Measurements from ENCODE around the gene VPS33B. TPM values are rescaled to one million over a fixed set of nuclear protein-coding genes. Genes with fewer than 3 reads are reported as not detected.

VPS33B gene
- total and polyA plus RNA-seq, 2 experiments from 2014 or later: 5.2 to 17.2 TPM

DNA sequence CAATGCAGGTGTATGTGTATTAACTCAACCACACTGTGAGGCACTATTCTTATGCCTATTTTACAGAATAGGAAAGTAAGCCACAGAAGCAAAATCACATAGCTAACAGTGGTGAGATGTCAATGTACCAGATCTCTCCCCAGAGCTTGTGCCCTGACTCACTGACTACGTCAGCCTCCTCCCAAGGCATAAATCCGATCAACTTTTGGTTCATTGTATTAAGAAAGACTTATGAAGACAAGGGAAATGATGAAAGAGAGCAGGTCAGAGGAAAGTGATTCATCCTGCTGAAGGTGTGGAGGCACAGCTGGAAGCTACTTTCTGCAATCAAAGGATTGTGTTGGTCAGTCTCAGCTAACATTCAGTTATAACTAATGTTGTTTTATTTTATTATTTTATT, 44.6 kb upstream of the VPS33B start:
- no peak overlapping the region for H3K27ac ChIP-seq

DNA sequence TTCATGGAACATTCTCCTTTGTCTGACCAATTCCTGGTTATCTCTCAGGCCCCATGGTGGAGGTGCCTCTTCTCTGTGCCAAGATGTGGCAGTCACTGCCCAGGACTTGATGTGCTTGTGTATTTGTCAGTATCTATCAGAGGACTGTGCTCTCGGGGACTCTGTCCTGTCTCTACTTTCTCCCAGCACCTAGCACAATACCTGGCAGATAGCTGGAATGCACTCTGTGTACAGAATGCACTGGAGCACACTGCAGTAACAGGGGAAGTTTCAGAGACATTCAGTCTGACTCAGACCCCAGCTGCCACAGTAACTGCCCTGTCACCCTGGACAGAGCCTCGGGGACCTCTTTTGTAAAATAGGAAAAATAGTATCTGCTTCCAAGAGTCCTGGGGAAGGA, 43.1 kb upstream of the VPS33B start:
- TF ChIP-seq, protein P1, sequence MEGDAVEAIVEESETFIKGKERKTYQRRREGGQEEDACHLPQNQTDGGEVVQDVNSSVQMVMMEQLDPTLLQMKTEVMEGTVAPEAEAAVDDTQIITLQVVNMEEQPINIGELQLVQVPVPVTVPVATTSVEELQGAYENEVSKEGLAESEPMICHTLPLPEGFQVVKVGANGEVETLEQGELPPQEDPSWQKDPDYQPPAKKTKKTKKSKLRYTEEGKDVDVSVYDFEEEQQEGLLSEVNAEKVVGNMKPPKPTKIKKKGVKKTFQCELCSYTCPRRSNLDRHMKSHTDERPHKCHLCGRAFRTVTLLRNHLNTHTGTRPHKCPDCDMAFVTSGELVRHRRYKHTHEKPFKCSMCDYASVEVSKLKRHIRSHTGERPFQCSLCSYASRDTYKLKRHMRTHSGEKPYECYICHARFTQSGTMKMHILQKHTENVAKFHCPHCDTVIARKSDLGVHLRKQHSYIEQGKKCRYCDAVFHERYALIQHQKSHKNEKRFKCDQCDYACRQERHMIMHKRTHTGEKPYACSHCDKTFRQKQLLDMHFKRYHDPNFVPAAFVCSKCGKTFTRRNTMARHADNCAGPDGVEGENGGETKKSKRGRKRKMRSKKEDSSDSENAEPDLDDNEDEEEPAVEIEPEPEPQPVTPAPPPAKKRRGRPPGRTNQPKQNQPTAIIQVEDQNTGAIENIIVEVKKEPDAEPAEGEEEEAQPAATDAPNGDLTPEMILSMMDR (IDR thresholded peaks at IDR 0.05; ENCODE audit: low read depth, low read length): no peak
- H3K27me3 ChIP-seq: no peaks in the 10 kb centered on the region
- H3K27ac ChIP-seq: no peak overlapping the region
- H3K4me3 ChIP-seq: no peak overlapping the region
- no peaks in the 10 kb centered on the region for H3K36me3 ChIP-seq
- H3K9me3 ChIP-seq (ENCODE audit: low read depth): no peaks in the 10 kb centered on the region
- H3K4me1 ChIP-seq (ENCODE audit: low read depth): no peaks in the 10 kb centered on the region
- peak in 1 of 2 donors; percentile 12 for DNase-seq (ENCODE audit: low read depth in 1 of 2, low spot score in 1 of 2)

More for the DNA sequence above, 44.6 kb upstream of the VPS33B start:
- Histone ChIP-seq H3K4me1 (ENCODE audit: low read depth) (no peaks in the 10 kb centered on the region), H3K9me3 (ENCODE audit: low read depth) (no peaks in the 10 kb centered on the region), H3K36me3 (no peaks in the 10 kb centered on the region), H3K27me3 (no peaks in the 10 kb centered on the region), H3K4me3 (no peak overlapping the region)
- TF ChIP-seq, protein P1 (IDR thresholded peaks at IDR 0.05; ENCODE audit: low read depth, low read length): no peak
- no peak for DNase-seq (ENCODE audit: low read depth in 1 of 2, low spot score in 1 of 2)

DNA sequence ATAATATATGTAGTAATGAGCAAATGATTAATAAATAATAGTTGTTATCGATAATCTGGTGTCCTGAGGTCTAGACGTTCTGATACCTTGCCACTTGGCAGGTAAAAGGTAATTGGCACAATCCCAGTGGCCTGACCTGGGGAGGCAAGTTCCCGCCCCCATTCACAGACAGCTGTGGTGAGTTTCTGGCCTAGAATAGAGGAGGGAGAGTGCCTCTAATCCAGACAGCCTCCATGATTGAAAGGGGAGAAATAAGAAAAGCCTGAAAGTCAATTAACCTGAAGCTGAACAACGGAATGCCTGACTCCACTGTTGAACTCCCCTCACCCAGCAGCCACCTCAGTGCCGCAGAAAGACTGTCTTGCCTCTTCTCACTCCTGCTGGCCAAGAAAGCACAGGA, 39.6 kb upstream of the VPS33B start:
- Histone ChIP-seq H3K27me3 (peaks cover 17% of the 10 kb centered on the region), H3K4me1 (ENCODE audit: low read depth) (no peaks in the 10 kb centered on the region), H3K4me3 (no peak overlapping the region), H3K36me3 (no peaks in the 10 kb centered on the region), H3K9me3 (ENCODE audit: low read depth) (no peaks in the 10 kb centered on the region), H3K27ac (no peak overlapping the region)
- no peak for DNase-seq (ENCODE audit: low read depth in 1 of 2, low spot score in 1 of 2)
- TF ChIP-seq, protein P1 (IDR thresholded peaks at IDR 0.05; ENCODE audit: low read depth, low read length): no peak

DNA sequence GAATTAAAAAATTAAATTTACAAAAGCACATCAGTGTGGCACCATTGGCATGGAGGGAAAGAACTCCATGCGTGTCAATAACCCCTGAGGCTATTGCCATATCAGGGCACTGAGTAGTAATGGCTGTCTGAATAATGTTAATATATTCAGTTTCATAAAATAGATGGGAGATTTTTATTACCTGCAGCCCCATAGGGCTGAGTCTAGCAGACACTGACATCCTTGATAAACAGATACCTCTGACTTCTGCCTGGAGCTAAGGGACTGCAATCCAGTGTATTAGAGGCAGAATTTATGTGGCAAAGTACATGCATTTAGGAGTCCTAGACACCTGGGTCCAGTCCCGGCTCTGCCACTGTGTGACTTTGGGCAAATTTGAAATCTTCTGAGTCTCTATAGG, 38.8 kb upstream of the VPS33B start:
- Histone ChIP-seq H3K9me3 (ENCODE audit: low read depth) (no peaks in the 10 kb centered on the region), H3K27me3 (peaks cover 22% of the 10 kb centered on the region), H3K4me1 (ENCODE audit: low read depth) (no peaks in the 10 kb centered on the region), H3K36me3 (no peaks in the 10 kb centered on the region), H3K4me3 (no peak overlapping the region), H3K27ac (no peak overlapping the region)
- TF ChIP-seq, protein P1 (IDR thresholded peaks at IDR 0.05; ENCODE audit: low read depth, low read length): no peak
- no peak for DNase-seq (ENCODE audit: low read depth in 1 of 2, low spot score in 1 of 2)

DNA sequence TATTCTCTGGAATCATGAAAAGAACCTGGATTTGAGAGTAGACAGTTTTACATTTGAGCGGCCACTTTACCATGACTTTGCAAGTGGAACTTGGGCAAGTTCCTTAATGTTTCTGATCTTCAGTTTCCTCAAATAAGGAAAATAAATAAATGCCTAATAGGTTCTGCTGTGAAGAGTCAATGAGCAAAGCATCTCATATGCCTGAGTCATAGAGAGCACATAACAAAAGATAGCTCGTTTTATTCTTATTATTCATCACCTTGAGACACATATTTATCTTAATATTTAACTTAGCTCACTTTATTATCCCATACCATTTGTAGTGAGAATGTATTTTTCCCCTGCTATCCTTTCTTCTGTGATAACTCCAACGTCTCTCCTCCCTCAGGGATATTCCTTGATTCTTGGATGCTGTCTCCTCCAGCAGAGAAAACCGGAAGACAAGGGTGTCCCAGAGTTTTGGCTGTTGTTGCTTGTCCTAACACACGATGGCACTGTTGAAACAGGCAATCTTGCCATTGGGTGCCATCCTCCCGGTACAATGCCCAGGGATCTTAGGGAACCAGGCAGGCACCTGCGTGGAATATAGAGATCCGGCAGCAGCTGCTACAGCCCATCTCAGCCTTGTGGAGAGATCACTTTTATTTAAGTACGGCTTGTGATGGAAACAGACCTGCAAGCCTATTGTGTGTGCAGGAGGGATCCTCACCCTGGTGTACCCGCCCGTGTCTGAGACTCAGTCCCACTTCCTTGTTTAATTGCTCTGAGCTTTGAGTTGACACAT, 33.3 kb upstream of the VPS33B start:
- peak; percentile 69 to 75 for DNase-seq (ENCODE audit: low read depth in 1 of 2, low spot score in 1 of 2)
- TF ChIP-seq, protein P1 (IDR thresholded peaks at IDR 0.05; ENCODE audit: low read depth, low read length): peak; percentile 78

More for the DNA sequence above, 33.3 kb upstream of the VPS33B start:
- Histone ChIP-seq H3K27me3 (peaks cover 58% of the 10 kb centered on the region), H3K4me1 (ENCODE audit: low read depth) (no peaks in the 10 kb centered on the region), H3K9me3 (ENCODE audit: low read depth) (no peaks in the 10 kb centered on the region), H3K36me3 (no peaks in the 10 kb centered on the region), H3K27ac (no peak overlapping the region), H3K4me3 (no peak overlapping the region)
